Measurements from ENCODE around the gene SPATA12.

DNA sequence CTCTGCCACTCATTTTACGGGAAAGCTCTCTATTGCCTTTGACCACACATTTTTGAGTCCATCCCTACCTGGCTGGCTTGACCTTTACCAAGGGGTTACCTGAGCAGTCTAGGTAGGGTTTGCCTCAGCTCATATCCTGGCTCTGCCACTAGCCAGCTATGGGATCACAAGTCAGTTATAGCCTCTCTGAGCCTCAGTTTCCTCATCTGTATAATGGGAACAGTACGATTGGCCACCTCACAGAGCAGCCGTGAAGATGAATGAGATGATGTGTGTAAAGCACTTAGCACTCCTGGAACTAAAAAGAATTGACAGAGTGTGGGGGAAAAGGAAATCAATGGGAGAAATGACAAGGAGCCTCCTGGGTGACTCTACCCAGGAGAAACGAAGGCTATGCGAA is 28.0 kb downstream of the SPATA12 start:
- TF ChIP-seq, protein P1, sequence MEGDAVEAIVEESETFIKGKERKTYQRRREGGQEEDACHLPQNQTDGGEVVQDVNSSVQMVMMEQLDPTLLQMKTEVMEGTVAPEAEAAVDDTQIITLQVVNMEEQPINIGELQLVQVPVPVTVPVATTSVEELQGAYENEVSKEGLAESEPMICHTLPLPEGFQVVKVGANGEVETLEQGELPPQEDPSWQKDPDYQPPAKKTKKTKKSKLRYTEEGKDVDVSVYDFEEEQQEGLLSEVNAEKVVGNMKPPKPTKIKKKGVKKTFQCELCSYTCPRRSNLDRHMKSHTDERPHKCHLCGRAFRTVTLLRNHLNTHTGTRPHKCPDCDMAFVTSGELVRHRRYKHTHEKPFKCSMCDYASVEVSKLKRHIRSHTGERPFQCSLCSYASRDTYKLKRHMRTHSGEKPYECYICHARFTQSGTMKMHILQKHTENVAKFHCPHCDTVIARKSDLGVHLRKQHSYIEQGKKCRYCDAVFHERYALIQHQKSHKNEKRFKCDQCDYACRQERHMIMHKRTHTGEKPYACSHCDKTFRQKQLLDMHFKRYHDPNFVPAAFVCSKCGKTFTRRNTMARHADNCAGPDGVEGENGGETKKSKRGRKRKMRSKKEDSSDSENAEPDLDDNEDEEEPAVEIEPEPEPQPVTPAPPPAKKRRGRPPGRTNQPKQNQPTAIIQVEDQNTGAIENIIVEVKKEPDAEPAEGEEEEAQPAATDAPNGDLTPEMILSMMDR (IDR thresholded peaks at IDR 0.05): no peak
- TF ChIP-seq EP300 (IDR thresholded peaks at IDR 0.05) (no peak), POLR2A (IDR thresholded peaks at IDR 0.05) (no peak)

All from tibial nerve (tissue), 4 donors.